Dermis blood vessel endothelial cell (primary cell): ENCODE results near the gene LCN10. TPM values are rescaled to one million over a fixed set of nuclear protein-coding genes. Genes with fewer than 3 reads are reported as not detected.

ENCODE experiments used
- DNase-seq: peaks from one replicate; pipeline ENCODE4 v3.0.0; 2010
- total RNA-seq: library from RNA; depleted of rRNA; stranded (reverse); fragments of >200 nt; gene quantifications from 2 replicates; pipeline ENCODE4 v1.2.3, GENCODE V29; 2014

LCN10 gene
- total RNA-seq, 1 donor from 2014 or later, result not detected

DNA sequence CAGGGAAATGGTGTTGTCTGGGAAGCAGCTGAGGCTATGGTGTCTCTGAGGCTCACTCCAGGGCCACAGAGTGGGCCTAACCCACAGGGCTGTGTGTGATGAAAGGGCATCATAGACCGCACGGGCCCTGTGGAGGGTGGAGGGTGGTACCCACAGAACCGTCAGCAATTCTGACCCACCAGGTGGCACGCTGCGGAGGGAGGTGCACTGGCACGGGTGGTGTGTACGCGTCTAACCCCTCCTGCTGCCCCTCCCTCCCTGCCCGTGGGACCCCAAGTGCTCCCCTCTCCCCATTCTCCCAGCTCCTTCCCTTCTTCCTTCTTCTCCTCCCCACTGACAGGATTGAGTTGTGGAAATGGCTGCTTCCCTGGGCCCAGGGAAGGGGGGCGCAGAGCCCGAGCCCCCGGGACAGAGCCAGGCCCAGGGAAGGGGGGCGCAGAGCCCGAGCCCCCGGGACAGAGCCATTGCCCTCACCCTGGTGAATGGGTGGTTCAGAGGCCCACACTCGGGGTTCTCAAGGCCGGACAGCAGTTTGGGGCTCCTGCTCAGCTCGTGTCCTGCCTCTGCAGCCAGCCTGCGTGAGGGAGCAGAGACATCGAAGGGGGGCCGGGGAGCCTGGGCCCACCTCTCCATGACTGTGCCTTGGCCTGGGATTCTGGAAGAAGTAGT, 6.8 kb downstream of the LCN10 start:
- no peak for DNase-seq

DNA sequence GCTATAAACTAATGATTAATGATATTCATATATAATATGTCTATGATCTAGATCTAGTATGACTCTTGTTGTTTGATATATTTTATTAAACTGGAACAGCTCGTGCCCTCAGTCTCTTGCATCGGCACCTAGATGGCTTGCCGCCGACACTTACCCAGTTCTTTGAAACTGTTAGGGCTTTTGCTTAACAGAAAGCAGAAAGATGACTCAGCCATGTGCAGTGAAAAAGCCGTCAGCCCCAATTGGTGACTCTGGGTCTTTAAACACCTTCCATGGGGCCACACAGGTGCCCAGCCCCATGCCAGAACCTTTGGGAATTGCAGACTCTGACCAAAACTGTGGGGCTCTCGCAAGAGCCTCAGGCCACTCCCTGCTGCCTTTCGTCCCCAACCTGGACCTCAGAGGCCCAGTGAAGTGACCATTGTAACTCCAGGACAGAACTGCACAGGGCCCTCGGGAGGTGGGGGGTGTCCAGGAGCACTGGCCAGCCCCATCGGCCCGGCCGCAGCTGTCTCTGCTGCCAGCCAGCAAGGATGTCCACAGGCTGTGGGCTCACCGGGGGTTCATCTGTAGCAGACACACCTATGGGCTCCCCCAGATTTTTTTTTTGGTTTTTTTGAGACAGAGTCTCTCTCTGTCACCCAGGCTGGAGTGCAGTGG, 7.8 kb downstream of the LCN10 start:
- no peak for DNase-seq

DNA sequence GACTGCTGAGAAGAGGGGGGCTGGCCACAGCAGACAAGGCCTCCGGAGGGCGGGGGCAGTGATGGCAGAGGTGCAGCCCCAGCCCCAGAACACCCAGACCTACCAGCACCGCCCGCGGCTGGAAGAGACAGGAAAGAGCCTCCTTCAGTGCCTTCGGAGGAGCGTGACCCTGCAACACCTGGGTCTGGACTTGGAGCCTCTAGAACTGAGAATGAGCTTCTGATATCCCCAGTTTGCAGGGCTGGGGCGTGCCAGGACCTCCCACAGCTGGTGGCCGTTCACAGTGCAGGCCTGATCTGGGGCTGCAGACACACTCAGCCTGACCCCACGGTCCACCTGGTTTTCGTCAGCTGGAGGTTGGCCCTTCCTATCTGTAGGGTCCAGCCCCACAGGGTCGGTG, 9.1 kb downstream of the LCN10 start:
- DNase-seq, result no peak

DNA sequence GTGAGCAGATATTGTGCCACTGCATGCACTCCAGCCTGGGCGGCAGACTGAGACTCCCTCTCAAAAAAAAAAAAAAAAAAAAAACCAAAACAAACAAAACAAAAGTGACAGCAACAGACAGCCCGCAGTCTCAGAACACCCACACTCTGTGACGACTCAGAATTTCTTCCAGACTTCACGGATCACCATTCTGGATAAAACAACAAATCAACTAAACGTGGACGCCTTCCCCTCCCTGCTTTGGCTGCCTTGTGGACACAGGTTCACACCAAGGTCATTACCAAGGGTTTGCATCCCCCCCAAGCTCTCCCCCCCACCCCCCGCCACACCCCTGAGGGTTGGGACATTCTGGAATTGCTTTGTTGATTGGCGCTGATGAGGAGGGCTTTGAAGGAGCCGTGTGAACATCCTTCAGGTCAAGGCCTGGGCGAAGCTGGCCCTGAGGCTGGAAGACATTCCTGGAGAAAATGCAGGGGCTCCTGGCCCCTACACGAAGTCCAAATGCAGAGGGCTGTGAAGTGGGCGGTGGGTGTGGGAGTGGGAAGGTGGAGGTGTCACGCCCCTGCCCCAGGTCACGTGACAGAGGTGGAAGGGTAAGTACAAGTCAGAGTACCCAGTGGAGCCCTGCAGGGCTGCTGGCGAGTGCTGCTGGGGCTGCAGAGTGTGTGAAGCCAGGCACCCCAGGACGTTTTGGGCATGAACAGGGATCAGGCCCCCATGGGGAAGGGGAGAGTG, 10.1 kb downstream of the LCN10 start:
- DNase-seq, result no peak

DNA sequence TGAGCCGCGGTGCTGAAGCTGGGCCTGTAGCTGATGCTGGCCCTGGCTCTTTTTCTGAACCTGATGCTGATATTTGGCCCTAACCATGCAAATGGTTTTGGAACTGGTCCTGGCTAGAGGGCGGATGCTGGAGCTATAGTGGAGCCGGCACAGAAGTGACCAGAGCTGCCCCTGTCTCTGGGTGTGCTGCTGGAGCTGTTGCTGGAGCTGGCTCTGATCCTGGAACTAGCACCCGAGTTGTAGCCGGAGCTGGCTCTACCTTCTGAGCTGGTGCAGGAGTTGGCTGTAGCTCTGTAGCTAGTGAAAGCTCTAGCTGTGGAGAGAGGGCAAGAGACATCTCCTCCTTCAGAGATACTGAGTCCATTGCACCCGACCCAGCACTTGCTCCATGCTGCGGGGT, 12.8 kb downstream of the LCN10 start:
- no peak for DNase-seq

DNA sequence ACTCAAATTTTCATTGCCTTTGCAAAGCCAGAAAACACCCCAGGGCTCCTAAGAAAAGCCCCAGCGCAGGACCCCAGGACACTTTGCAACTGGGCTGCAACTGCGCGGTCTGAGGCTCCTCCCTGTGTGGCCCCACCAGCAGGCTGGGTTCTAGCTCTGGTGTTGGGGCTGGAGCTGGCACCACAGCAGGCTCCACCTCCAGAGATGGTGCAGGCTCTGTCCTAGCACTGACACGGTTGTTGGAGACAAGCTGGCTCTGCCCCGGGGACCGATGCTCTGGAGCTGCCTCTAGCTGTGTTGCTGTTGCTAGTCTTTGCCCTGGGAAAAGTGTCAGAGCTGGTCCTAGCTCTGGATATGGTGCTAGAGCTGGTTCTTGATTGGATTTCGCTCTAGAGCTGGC, 13.6 kb downstream of the LCN10 start:
- no peak for DNase-seq

DNA sequence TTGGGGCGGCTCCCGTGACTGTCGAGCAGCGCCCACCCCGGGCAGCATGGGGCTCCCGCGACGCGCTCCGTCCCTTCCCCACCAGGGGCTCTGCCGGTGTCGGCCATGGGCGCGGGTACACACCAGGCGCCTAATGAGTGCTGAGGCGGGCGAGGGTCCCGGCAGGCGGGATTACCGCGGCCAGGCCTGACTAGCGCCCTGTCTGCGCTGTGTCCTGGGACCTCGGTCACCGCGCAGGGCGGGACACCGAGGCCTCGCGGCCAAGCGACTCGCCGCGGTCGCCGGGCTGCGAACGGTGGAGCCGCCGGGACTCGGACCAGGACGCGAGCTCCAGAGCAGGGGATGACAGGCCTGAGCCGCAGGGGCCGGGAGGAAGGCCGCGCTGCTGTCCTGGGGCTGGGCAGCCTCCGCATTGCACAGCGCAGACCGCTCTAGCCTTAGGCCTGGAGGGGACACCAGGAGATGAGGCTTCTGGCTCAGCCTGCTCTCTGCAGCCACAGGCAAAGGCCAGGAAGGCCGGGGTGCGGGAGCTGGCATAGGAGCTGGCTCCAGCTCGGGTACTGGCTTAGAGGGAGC, 14.1 kb downstream of the LCN10 start:
- DNase-seq, result peak; percentile 60

DNA sequence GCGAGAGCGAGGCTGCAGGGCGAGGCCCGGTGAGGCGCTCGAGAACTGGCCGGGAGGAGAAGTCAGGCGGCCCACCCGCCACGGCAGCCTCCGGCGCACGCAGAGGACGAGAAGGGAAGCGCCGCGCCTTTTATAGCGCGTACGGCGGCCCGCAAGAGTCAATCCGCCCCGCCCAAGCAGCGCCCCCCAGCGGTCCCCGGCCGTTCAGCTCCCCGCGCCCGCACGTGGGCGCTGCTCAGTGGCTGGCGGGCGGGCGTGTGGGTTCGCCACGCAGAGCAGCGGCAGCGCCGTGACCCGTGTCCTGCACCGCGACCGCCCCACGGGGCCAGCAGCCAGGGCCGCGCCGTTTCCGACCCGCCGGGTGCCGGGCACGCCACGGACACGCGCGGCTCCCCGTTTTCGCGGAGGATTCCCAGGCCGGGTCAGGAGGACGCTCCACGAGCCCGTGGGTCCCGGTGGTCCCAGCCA, 14.6 kb downstream of the LCN10 start:
- DNase-seq, result peak; percentile 93

DNA sequence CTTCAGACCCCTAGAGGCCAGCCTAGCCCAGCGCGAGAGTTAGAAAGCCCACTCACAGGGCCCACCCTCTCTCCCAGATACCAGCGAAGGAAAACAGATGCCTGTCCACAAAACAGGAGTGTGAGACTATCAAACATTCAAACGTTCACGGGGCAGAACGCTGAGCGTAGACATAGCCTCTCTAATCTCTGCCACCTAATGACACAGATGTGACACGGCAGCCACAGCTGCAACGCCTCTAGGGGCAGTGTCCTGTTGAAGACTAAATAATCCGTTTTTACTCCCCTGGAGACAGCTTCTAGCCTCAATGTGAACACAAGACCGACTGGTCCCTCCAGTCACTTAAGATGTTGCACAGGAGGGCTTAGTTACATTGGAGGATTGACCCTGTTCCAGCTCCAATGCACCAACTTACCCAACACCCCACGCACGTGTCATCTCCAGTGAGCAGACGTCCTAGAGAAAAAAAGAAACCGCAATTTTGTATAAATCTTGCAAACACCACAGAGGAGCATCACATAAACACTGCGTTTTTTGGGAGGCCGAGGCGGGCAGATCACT, 16.0 kb downstream of the LCN10 start:
- peak; percentile 58 for DNase-seq

DNA sequence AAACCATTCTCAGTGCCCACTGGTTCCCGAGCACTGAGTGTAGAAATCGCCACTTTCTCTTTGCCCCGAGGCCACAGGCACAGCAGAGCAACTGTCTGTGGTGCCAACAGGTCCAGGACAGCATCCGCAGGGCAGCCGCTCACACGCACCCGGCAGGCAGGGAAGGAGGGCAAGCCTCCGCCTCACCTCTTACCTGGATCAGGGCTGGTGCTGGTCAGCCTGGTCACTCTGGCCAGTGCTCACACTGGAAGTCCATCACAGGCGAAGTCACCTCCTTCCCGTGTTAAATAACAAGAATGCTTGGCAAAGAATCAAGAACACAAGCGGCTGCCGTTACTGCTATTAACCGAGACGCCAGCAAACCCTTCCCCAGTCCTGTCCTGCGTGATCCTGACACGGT, 16.6 kb downstream of the LCN10 start:
- peak; percentile 64 for DNase-seq

DNA sequence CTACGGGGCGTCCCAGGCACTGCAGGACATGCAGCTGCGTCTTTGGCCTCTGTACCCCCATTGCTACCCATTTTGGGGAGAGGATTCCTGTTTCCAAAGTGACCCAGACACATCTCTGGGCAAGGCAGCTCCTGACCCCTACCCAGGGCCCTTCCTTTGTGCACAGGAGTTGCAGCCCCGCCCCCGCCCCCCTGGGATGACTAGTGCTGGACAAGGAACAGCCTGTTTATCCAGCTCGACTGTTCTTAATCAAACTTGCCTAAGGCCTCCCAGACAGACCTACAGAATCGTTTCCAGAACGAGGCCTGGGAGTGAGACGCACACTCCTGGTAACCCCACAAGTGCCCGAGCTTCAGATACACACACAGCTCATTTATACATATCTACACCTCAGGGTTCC, 17.1 kb downstream of the LCN10 start:
- peak; percentile 65 for DNase-seq

DNA sequence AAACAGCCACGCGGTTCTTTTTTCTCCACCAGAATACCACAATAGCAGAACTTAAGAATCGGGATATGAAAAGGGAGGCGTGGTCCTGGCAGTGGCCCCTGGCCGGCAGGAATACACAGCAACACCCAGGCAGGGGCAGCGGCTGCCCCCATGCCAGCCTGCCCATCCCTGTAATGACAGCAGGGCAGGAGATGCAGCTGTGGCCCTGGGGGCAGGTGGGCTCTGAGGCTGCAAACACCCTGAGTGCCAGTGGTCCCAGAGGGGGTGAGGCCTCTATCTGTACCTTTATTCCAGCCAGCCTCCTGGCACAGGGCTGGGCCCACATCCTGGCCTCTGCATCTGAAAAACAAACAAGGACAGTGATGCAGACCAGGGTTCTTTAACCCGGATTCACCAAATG, 18.0 kb downstream of the LCN10 start:
- DNase-seq, result no peak

DNA sequence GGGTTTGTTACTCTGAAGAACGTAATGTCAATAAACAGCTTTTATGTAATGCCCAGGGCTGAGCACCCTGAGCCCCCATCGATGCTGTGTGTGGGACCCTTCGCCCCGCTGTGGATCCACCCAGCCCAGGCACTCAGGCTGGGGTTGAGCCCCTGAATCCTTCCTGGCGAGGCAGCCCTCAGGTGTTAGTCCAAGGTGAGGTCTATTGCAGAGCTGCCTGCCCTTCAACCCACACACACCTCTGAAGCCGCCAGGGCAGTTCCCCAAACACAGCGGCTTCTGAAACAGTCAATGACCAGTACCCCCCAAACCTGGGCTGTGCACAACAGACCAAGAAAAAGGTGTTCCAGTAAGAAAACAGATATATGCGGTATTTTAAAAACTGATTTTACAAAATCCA, 18.8 kb downstream of the LCN10 start:
- no peak for DNase-seq

DNA sequence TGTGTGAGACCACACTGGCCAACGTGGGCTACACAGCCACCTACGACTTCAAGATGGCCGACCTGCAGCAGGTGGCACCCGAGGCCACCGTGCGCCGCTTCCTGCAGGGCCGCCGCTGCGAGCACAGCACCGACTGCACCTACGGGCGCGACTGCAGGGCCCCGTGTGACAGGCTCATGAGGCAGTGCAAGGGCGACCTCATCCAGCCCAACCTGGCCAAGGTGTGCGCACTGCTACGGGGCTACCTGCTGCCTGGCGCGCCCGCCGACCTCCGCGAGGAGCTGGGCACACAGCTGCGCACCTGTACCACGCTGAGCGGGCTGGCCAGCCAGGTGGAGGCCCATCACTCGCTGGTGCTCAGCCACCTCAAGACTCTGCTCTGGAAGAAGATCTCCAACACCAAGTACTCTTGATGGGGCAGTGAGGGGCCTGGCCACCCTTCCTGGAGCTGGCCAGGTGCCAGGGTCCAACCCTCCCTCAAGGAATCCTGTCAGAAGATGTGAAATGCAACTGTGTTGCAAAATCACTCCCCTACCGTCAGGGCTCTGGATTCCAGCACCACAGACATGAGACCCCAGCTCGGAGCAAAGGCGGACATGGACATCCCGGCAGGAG, 19.3 kb downstream of the LCN10 start:
- DNase-seq, result peak; percentile 22

DNA sequence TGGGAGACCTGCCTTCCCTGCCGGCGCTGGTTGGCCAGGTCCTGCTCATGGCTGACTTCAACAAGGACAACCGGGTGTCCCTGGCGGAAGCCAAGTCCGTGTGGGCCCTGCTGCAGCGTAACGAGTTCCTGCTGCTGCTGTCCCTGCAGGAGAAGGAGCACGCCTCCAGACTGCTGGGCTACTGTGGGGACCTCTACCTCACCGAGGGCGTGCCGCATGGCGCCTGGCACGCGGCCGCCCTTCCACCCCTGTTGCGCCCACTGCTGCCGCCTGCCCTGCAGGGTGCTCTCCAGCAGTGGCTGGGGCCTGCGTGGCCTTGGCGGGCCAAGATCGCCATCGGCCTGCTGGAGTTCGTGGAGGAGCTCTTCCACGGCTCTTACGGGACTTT, 19.8 kb downstream of the LCN10 start:
- peak; percentile 35 for DNase-seq

DNA sequence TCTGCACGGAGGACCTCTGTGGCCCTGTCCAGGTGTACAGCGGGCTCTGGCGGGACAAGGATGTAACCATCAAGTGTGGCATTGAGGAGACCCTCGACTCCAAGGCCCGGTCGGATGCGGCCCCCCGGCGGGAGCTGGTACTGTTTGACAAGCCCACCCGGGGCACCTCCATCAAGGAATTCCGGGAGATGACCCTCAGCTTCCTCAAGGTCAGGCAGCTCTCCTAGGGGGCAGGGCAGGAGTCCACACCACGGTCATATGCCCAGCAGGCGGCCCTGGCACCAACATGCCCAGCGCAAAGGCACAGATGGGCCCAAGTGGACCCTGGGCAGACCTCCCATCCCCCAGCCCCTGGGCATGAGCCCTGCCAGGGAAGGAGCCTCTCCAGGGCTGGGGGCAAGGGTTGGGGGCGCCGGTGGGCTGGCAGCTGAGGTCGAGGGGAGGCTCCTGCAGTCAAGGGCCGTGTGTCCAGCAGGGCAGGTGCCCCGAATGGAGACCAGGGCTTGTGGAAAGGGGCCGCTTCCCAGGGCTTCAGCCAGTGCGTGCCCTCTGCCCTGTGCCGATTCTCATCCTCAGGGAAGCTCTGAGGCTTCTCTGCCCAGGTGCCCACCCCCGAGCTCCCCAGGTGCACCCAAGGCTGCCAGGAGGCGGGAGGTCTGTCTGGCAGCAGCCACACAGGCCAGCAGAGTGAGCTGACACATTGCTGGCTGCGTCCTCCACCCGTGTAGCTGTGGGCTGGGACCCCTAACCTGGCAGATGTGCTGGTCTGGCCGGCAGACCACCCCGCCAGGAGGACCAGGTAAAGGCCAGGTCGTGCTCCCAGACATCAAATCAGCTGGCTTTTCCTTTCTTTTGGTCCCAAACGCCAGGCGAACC, 20.4 kb downstream of the LCN10 start:
- DNase-seq, result no peak

DNA sequence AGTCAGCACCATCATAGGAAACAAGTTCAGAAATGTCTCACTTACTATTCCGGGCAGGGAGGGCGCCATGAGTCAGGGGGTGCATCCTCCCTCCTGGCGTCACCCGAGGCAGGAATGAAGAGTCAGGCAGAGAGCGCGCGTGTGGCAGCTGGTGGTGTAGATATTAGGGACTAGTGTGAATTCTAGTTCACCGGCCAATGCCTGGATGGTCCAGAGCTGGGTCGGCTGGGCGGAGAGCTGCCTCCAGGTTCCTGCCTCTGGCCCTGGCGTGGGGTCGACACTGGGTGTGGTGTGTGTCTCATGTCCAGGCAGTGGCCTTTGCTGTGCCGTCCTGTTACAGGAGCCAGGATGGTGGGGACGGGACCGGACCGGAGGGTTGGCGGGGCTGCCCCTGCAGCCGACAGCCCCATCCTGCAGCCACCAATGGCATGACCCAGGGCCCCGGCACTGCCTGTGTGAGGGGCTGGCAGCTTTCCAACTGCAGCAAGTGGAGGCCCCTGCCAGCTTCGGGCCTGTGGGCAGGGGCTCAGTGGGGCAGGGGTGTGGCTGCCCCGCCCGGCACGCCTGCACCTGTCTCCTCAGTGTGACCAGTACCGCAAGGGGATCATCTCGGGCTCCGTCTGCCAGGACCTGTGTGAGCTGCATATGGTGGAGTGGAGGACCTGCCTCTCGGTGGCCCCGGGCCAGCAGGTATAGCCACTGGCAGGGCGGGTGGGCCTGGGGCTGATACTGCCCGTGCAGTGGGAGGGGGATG, 21.2 kb downstream of the LCN10 start:
- DNase-seq, result peak; percentile 87

DNA sequence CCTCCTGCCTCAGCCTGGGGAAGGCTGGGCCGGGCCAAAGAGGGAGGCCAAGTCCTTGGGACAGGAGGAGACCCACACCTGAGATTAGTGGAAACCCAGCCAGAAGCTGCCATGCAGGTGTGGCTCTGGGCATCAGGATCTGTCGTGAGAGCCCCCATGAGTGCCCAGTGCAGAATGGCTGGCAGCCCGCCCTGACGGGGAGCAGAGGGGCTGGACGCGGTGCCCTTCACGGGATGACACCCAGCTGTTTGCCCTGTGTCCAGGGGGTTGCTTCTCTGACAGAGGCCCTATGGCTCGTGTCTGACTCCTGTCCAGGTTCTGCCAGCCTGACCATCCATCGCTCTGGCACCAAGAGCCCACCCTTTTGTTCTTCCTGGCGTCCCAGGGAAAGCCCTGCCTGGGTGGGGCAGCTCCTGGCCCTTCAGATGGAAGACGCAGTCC, 21.8 kb downstream of the LCN10 start:
- DNase-seq, result no peak

DNA sequence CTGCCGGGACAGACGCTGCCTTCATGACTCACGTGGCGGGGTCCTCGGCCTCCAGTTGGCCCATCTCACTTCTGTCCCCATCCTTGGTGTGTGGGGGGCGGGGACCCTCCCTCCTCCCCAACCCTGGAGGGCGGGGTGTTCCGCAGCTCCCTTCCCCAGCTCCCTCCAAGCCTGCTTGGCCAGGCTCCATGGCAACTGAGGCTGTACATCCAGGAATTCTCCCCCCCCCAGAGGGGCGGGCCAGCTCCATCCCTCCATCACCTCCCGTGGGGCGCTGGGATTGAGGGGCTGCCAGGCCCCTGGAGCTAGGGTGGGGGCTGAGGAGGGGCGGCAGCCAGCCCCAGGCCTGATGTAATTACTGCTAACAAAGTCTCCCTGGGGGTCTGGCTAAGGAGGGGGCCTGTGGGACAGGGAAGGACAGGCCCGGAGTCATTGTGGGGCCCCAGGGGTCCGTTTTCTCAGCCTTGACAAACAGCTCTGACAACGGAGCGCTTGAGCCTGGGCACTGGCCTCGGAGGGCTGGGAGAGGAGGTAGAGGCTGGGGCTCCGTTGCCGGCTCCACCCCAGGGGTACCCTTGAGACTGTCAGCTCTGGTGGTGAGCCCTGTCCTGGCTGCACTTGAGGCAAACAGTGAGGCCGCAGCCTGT, 22.4 kb downstream of the LCN10 start:
- DNase-seq, result no peak

DNA sequence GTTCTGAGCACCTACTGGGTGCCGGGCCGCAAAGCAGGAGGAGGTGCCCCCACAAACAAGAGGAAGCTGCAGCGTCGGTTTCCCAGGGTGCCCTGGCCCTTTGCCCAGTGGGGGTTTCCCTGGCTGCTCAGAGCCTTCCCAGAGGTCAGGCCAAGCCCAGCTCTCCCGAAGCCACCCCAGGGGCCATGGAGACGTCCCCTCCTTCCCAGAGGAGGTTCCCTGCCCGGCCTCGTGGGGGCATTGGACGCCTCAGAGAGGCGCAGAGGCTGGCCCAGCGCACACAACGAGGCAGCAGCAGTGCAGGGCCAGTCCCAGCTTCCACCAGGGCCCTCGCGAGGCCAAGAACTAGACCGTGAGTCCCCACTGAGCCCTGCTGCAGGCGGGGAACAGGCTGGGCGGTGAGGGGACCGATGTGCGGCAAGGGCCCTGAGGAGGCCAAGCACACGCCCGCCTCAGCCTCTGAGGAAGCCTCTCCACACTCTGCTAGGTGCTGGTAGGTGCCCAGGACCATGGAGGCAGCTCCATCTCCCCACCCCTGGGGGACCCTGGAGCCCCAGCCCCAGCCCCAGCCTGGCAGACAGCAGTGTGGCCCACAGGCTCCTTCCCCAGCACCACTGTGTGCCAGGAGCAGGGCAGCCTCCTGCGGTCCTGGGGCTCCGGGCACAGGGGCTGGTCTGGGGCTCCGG, 23.4 kb downstream of the LCN10 start:
- peak; percentile 54 for DNase-seq
